NCI-H2196 treated with DMSO at 0.1 percent for 48 hours (cell line): Measurements from ENCODE around the gene PTGER2.

ENCODE experiments used
- DNase-seq: peaks from one replicate; lab custom pipeline; 2025; ENCODE audit not compliant: unreplicated experiment; lab: John Stamatoyannopoulos, UW

PTGER2 gene

GRCh38 chr14:52304248-52304904 is 9.7 kb upstream of the PTGER2 start:
- no peak for DNase-seq

- no peak for DNase-seq
These were observed 9.1 kb upstream of the PTGER2 start for GRCh38 chr14:52305014-52305413.

GRCh38 chr14:52307376-52307775 is 6.7 kb upstream of the PTGER2 start:
- DNase-seq: no peak

- DNase-seq: no peak
These were observed 6.2 kb upstream of the PTGER2 start for GRCh38 chr14:52307905-52308304.

- no peak for DNase-seq
These were observed 3.6 kb upstream of the PTGER2 start for GRCh38 chr14:52310541-52310940.

- no peak for DNase-seq
These were observed 1.2 kb upstream of the PTGER2 start for GRCh38 chr14:52312931-52313355.

- DNase-seq: no peak
These were observed 650 bp upstream of the PTGER2 start for GRCh38 chr14:52313462-52313861.

- no peak for DNase-seq
These were observed 663 bp downstream of the PTGER2 start for GRCh38 chr14:52314595-52315354.

GRCh38 chr14:52315355-52315718 is 1.2 kb downstream of the PTGER2 start:
- DNase-seq: no peak

GRCh38 chr14:52318062-52318461 is 4.0 kb downstream of the PTGER2 start:
- no peak for DNase-seq

- no peak for DNase-seq
These were observed 4.9 kb downstream of the PTGER2 start for GRCh38 chr14:52318826-52319645.

- no peak for DNase-seq
These were observed 5.8 kb downstream of the PTGER2 start for GRCh38 chr14:52319919-52320318.

- no peak for DNase-seq
These were observed 11.0 kb downstream of the PTGER2 start for GRCh38 chr14:52325126-52325525.

- DNase-seq: no peak
These were observed 11.5 kb downstream of the PTGER2 start for GRCh38 chr14:52325630-52326029.

- DNase-seq: no peak
These were observed 13.5 kb downstream of the PTGER2 start for GRCh38 chr14:52327374-52328226.

GRCh38 chr14:52328276-52328675 is 14.2 kb downstream of the PTGER2 start:
- no peak for DNase-seq

- DNase-seq: no peak
These were observed 15.7 kb downstream of the PTGER2 start for GRCh38 chr14:52329678-52330369.

GRCh38 chr14:52332269-52332668 is 18.2 kb downstream of the PTGER2 start:
- DNase-seq: no peak

GRCh38 chr14:52333108-52333507 is 19.0 kb downstream of the PTGER2 start:
- no peak for DNase-seq
